ENCODE measurements around the gene SALL1.

Gene SALL1

GRCh38 chr16:51150888-51151320 is at the start of gene SALL1:
Gene SALL1, minus strand, starts transcription at chr16:51151270. Its CDS starts 29 bp downstream, at chr16:51151241.
- DNase-seq, result no peak

- DNase-seq, result no peak
These were observed 49.7 kb upstream of the SALL1 start for GRCh38 chr16:51200793-51201192.

- DNase-seq, result no peak
These were observed 47.1 kb upstream of the SALL1 start for GRCh38 chr16:51197953-51198748.

- DNase-seq, result no peak
These were observed 42.8 kb upstream of the SALL1 start for GRCh38 chr16:51193879-51194278.

GRCh38 chr16:51184702-51185433 is 33.8 kb upstream of the SALL1 start:
- no peak for DNase-seq

- DNase-seq, result no peak
These were observed 30.4 kb upstream of the SALL1 start for GRCh38 chr16:51181503-51181811.

DNA sequence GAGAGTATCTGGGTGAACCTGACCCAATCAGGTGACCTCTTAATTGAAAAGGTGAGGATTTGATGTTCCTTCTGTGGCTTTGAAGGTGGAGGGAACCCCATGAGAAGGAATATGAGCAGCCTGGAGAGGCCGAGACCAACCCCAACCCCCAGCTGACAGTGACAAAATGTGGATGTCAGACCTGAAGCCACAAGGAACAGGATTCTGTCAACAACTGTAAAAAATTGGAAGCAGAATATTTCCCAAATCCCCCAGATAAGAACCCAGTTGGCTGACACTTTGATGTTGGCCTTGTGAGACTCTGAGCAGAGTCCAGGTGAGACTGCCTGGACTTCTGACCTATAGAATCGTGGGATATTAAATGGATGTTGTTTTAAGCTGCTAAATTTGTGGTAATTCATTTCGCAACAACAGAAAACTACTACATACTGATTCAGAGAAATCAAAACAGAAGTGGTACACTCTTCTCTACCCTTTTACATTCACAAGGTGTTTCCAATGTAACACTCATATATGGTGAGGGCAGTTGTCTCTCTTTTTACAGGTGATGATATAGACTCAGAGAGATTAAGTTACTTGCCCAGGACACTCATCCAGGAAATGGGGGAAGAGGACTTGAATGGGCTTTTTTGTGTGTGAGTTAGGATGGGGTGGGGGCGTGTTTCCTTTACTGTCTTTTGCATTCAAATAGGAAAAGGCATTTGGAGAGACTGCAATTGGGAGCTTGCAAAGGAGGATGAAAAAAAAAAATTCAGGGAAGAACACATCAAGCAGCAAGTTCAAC is 29.8 kb upstream of the SALL1 start:
- DNase-seq, result no peak

- no peak for DNase-seq
These were observed 24.0 kb upstream of the SALL1 start for GRCh38 chr16:51175081-51175480.

GRCh38 chr16:51172368-51172767 is 21.3 kb upstream of the SALL1 start:
- DNase-seq, result no peak

DNA sequence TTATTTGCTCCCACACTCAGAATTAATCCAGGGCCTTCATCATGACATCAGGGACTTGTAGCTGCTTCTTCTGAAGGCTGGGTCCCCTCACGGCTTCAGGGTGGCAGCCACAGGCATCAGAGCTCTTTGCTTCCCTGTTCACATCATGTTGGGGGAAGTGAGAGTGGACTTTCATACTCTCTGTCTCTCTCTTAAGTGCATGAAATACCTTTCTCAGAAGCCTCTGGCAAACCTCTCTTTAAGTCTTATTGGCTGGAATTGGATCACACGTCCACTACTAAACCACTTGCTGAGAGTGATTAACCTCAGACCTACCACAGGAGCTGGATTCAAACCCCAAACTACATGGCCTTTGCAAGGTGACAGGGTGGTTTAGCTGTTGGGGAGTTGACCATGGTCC is 17.7 kb upstream of the SALL1 start:
- DNase-seq, result no peak

DNA sequence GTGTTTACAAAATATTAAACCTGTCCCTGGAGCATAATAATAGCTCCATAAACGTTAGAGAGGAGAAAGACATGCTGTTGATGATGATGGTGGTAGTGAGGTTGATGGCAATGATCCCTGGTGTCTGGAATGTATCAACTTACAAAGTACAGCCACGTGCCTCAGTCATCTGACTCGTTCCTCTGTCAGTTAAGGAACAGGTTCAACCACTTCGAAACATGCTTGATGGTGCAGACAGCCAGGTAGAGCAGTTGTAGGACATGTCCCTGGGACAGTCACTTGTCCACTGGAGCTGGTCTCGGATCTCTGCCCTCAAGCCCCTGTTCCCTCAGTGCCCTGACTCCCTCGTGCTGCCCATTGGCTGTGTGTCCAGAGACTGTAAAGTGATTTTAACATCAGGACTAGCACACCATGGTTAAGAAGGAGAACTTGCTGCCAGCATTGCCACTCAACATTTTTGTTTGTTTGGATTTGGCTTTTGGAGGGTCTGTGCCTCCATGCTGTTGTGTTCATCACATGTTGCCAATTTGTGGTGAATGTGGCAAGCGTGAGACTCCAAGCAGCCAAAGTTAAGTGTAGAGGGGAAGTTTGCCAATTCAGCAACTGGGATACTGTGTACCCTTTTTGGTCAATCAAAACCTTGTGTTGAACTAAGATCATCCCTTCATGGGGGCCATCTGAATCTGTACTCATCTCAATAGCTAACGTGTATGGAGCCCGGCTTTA is 16.3 kb upstream of the SALL1 start:
- no peak for DNase-seq

- DNase-seq, result no peak
These were observed 15.5 kb upstream of the SALL1 start for GRCh38 chr16:51166541-51166940.

DNA sequence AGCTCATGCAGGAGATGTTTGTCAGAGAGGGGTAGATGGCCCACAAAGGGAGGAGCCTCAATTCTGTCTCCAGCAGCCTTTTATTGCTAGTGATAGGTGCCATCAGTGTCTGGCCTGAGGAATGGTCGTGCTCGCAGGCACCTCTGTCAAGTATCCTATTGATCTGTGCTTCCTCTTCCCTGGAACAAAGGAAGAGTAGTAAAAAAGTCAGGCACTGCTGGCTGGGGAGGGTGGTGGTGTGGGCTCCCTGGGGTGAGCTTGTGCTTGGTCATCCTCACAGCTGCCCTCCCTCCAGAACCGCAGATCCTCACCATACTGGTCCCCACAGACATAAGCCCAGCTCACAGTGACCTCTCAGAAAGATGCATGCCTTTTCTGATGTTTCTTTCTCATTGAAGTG is 15.0 kb upstream of the SALL1 start:
- DNase-seq, result no peak

DNA sequence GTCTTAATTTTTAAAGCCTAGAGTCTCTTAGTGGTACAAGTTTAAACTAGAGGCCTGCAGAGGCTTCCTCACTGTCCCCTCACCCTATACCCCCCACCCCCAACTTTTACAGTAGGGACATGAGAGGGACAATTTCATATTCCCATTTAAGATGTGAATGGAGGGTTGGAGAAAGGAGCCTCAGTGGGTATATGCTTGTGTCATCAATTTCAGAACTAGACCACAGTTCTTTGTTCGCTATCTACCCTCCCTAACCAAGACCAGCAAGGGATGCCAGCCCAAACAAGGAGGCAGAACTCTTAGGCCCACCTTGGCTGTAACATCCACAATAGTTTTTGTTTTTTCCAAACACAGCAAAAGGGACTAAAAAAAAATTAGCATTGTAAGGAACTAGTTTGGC is 14.0 kb upstream of the SALL1 start:
- no peak for DNase-seq

GRCh38 chr16:51164574-51164973 is 13.5 kb upstream of the SALL1 start:
- no peak for DNase-seq

DNA sequence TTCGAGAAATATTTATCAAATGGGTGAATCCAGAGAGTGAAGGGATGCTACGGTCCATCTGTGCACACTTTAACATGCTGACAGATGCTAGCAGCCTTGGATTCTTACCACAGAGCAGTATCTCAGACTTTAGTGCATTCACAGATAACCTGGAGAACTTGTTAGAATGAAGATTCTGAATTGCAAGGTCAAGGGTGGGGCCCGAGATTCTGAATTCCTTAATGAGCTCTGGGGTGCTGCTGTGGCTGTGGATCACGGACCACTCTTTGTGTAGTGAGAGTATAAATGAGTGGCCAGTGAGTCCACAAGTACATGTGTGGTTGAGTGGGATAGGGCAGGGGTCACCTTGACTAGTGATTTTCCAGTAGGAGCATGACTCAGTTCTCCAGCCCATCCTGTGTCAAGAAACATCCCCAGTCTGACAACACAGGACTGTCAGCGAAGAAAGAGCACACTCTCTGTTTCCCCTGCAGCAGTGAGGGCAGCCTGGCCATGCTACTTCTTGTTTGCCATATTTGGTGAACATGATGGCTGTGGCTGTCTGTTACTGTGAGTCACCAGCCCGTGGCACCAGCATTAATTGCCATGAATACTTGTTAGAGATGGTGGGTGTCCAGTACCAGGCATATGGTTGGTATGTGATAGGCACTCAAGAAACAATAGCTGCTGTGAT is 13.0 kb upstream of the SALL1 start:
- no peak for DNase-seq

- DNase-seq, result no peak
These were observed 12.3 kb upstream of the SALL1 start for GRCh38 chr16:51163366-51163765.

- no peak for DNase-seq
These were observed 10.5 kb upstream of the SALL1 start for GRCh38 chr16:51161440-51162195.

DNA sequence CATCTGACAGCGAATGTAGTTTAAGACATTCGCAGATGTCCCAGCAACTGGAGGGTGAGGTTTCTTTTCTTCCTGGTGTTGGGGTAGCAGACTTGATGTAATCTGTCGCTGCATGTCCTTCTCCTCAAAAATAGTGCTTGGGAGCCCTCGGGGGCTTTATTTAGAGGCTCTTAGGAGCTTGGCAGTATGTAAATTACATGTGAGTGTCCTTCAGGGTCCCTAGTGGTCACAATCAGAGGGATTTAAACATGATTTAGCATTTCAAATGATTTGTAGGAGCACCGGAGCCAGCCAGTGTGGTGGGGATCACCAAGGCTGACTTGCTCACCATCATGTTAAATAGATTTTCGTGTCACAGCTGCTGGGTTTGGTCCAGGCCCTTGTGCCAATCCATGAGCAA is 8.8 kb upstream of the SALL1 start:
- no peak for DNase-seq

GRCh38 chr16:51159296-51159695 is 8.2 kb upstream of the SALL1 start:
- DNase-seq, result no peak

DNA sequence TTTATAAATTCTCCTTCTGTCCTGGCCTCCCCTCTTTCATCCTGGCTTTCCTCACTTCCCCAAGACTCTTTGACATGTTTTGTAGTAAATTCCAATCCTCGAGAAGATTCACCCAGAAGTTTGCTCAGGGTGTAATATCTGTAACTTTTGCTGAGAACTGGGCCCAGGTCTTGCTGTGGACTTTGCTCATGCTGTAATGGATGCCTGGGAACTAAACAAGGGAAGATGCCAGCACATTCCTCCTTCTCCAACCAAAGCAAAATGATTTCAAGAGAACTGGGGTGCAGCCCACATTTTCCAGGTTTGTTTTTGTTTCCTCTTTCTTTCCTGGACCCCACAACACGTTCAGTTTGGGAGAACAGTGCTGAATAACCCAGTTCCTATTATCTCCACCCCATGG is 6.6 kb upstream of the SALL1 start:
- DNase-seq, result no peak

DNA sequence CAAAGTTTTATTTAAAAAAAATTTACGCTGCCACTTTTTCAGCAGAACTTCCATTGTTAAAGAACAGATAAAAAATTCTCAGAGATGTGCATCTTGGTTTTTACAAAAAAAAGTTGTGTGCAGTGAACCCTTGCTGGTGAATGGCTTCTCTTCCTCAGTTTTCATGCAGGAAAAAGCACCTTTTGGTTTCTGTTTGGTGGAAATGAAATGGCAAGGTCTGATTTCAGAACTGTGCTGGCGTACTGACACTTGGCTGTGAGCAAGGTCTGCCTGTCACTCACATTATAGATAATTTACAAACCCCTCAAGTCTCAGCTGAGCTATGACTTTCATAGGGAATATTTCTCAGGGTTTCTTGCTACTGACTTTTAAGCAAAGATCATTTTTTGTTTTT is 5.7 kb upstream of the SALL1 start:
- no peak for DNase-seq
